OCI-LY7 (cell line): Measurements from ENCODE around the gene KAZN. TPM values are rescaled to one million over a fixed set of nuclear protein-coding genes. Genes with fewer than 3 reads are reported as not detected.

Experiments
- BruUV-seq: library from RNA; stranded (reverse); fragments of 400-500 nt; replicated peaks from 2 replicates; lab custom pipeline; 2021; lab: Mats Ljungman, UMichigan
- CTCF ChIA-PET: fragments of 300-600 bp; sonication (Branson Sonifier 250); formaldehyde crosslinking; loops from one replicate; lab custom pipeline; 2022; ENCODE audit warnings: antibody characterized with exemption; ENCODE audit not compliant: unreplicated experiment; lab: Charles Lee
- POLR2A ChIA-PET: fragments of 300-600 bp; sonication (Branson Sonifier 250); formaldehyde crosslinking; loops from one replicate; lab custom pipeline; 2022; ENCODE audit warnings: antibody characterized with exemption; lab: Charles Lee
- DNase-seq: peaks from one replicate; pipeline ENCODE4 v3.0.0-alpha.2; 2015; ENCODE audit warnings: low spot score
- H2AFZ ChIP-seq: fragments of 200-600 bp; sonication (generic), shearing (Covaris generic); 2 replicates; pipeline ENCODE4 v1.6.1; 2014; ENCODE audit warnings: mild to moderate bottlenecking, antibody characterized with exemption, low read length, moderate library complexity
- H3K27ac ChIP-seq: fragments of 200-600 bp; sonication (generic); 2 replicates; pipeline ENCODE4 v1.5.1; 2014; ENCODE audit warnings: mixed run types, low read depth, mild to moderate bottlenecking, moderate library complexity, low read length, inconsistent platforms; ENCODE audit not compliant: poor library complexity, severe bottlenecking
- H3K36me3 ChIP-seq: fragments of 200-600 bp; sonication (generic); 2 replicates; pipeline ENCODE4 v1.6.1; 2014; ENCODE audit warnings: mild to moderate bottlenecking, antibody characterized with exemption, low read length, moderate library complexity, mixed read lengths; ENCODE audit not compliant: insufficient read depth
- H3K4me1 ChIP-seq: fragments of 200-600 bp; sonication (generic); 2 replicates; pipeline ENCODE4 v1.5.1; 2014; ENCODE audit warnings: mild to moderate bottlenecking, low read length; ENCODE audit not compliant: insufficient read depth, poor library complexity, severe bottlenecking
- H3K4me2 ChIP-seq: fragments of 200-600 bp; sonication (generic); 2 replicates; pipeline ENCODE4 v1.6.1; 2014; ENCODE audit warnings: mild to moderate bottlenecking, low read length
- H3K4me3 ChIP-seq: fragments of 200-600 bp; sonication (generic); 2 replicates; pipeline ENCODE4 v1.5.1; 2014; ENCODE audit warnings: mild to moderate bottlenecking, low read depth, low read length; ENCODE audit not compliant: poor library complexity, severe bottlenecking
- H3K79me2 ChIP-seq: fragments of 200-600 bp; sonication (generic); 2 replicates; pipeline ENCODE4 v1.6.1; 2016; ENCODE audit warnings: low read depth, mild to moderate bottlenecking, low read length, moderate library complexity, mixed read lengths; ENCODE audit not compliant: insufficient read depth
- H3K9me2 ChIP-seq: fragments of 200-600 bp; sonication (generic); 2 replicates; pipeline ENCODE4 v1.6.1; 2016; ENCODE audit warnings: mild to moderate bottlenecking, low read length, mixed read lengths; ENCODE audit not compliant: insufficient read depth
- H3K9me3 ChIP-seq: fragments of 200-600 bp; sonication (generic); 2 replicates; pipeline ENCODE4 v1.6.1; 2014; ENCODE audit warnings: mild to moderate bottlenecking, mixed run types, low read length, mixed read lengths
- H4K20me1 ChIP-seq: fragments of 200-600 bp; sonication (generic); 2 replicates; pipeline ENCODE4 v1.6.1; 2014; ENCODE audit warnings: mild to moderate bottlenecking, antibody characterized with exemption, low read length, moderate library complexity, mixed read lengths; ENCODE audit not compliant: insufficient read depth
- CTCF ChIP-seq: fragments of 200-600 bp; sonication (generic); conservative IDR thresholded peaks from 2 replicates; pipeline ENCODE4 v1.5.1; 2014; ENCODE audit warnings: mild to moderate bottlenecking, antibody characterized with exemption, low read length, moderate library complexity, mixed read lengths
- EZH2phosphoT487 ChIP-seq: fragments of 200-600 bp; sonication (generic); IDR thresholded peaks from 2 replicates; pipeline ENCODE4 v1.6.1; 2018; ENCODE audit warnings: low read depth, borderline replicate concordance, mild to moderate bottlenecking, mixed run types, antibody characterized with exemption, low read length, moderate library complexity, mixed read lengths
- intact Hi-C: fragments of 100-400 bp; cut with micrococcal nuclease; formaldehyde crosslinking; loops from one replicate; pipeline ENCODE4 v1.10.0; 2022; ENCODE audit not compliant: unreplicated experiment
- total RNA-seq, 2 experiments: library from RNA; depleted of rRNA in 1 of 2; stranded (reverse); fragments of >200 nt in 1 of 2; shearing (Covaris generic) in 1 of 2; gene quantifications; 2 replicates each; pipeline ENCODE4 v1.2.3, GENCODE V29; 2014 to 2022

Gene KAZN
- total RNA-seq, 2 experiments from 2014 or later, result 0.40 to 2.4 TPM

GRCh38 chr1:14815175-14815877 is 216.8 kb downstream of the KAZN start:
- DNase-seq, result no peak
- H3K4me3 ChIP-seq, result no peak overlapping the region
- H3K9me2 ChIP-seq, result no peaks in the 10 kb centered on the region
- H3K36me3 ChIP-seq, result no peaks in the 10 kb centered on the region
- no peak overlapping the region for H3K4me2 ChIP-seq
- ChIA-PET CTCF (no interaction called here), POLR2A (no interaction called here)
- no peaks in the 10 kb centered on the region for H3K79me2 ChIP-seq
- H3K9me3 ChIP-seq, result no peaks in the 10 kb centered on the region
- peaks cover 5% of the 10 kb centered on the region for H3K4me1 ChIP-seq
- no peak overlapping the region for H3K27ac ChIP-seq
- no peak overlapping the region for H2AFZ ChIP-seq
- H4K20me1 ChIP-seq, result no peaks in the 10 kb centered on the region
- intact Hi-C loops, result no loop called here
- BruUV-seq, result no TSS peak
- TF ChIP-seq EZH2phosphoT487 (no peak), CTCF (no peak)

DNA sequence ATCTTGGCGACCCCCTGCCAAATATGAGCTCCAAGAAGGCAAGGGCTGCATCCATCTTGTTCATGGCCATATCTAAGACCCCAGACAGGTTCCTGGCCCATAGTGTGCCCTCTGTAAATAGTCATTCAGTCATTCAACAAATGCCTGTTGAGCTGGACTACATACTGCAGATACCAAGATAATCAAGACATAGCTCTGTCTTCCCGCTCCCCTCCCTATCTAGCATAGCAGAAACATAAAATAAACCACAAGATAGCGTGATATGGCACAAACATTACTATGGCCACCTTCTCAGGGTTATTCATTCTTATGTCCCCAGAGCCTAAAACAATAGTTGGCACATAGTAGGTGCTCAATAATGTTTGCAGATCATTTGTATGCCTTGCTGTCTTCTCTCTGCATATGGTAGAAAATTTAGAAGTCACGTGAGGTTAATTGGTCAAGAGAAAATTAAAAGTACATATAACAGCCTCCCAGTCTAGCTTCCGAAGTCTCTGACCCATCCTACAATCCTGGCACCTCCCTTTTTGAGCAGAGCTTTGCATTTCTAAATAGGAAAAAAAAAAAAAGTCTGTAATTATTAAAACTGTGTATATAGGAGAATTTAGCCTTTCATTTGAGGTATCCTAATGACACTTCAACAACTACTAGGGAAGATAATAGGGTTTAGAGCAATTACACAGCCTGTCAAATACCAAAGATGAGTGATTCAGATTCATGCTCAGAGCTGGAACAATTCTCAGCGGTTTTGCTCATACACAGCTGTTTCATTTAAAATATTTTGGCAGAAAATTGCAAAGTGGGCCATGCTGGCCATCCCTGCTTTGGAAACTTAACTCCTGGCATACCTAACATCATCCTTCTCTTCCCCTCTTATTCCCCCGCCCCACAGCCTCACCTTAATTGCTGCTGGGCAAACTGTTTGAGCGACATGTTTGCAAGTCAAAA is 219.0 kb downstream of the KAZN start:
- Histone ChIP-seq H3K27ac (no peak overlapping the region), H2AFZ (no peak overlapping the region), H3K4me2 (no peak overlapping the region), H4K20me1 (no peaks in the 10 kb centered on the region), H3K4me3 (no peak overlapping the region), H3K36me3 (no peaks in the 10 kb centered on the region), H3K9me3 (no peaks in the 10 kb centered on the region), H3K79me2 (no peaks in the 10 kb centered on the region), H3K4me1 (no peaks in the 10 kb centered on the region), H3K9me2 (no peaks in the 10 kb centered on the region)
- ChIA-PET CTCF (no interaction called here), POLR2A (interaction anchor here (0.5 kb wide), 1 partner anchor 459 kb away, joined by 4 read pairs; no protein-coding TSS in a partner anchor)
- no peak for DNase-seq
- intact Hi-C loops, result no loop called here
- TF ChIP-seq CTCF (no peak), EZH2phosphoT487 (no peak)
- BruUV-seq, result no TSS peak
